ENCODE data around the gene CXCL12.

Gene CXCL12

DNA sequence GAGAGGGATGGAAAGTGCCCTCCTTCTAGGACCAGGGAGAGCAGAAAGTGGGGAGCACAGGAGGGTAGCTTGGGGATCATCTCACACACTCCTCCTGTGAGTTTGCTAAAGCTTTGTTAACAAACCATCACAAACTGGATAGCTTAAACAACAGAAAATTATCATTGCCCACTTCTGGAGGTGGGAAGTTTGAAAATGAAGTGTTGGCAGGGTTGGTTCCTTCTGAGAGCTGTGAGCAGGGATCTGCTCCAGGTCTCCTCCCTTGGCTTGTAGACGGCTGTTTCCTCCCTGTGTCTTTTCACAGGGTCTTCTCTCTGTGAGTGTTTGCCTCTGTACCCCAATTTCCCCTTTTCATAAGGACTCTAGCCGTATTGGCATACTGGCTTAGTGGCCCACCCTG lies 32.0 kb upstream of the CXCL12 start:
- Histone ChIP-seq H3K9me3 (ENCODE audit: control insufficient read depth, low read length) (peaks cover 7% of the 10 kb centered on the region), H3K36me3 (ENCODE audit: control insufficient read depth in 1 of 2, insufficient read depth in 2 of 2, low read depth in 1 of 2, low read length in 2 of 2) (no peaks in the 10 kb centered on the region), H2BK12ac (ENCODE audit: low read length in 2 of 2) (no peak overlapping the region), H3K9ac (ENCODE audit: low read length) (peak overlapping the region; percentile 58), H2BK120ac (ENCODE audit: low read depth, low read length) (no peak overlapping the region), H2AK5ac (ENCODE audit: low read length, severe bottlenecking) (no peak overlapping the region), H2BK5ac (ENCODE audit: low read depth, low read length, poor library complexity, severe bottlenecking) (no peak overlapping the region), H3K18ac (ENCODE audit: low read depth in 1 of 2, low read length in 2 of 2) (no peak overlapping the region), H3K4me2 (ENCODE audit: low read length, poor library complexity, severe bottlenecking) (no peak overlapping the region), H3K27ac (ENCODE audit: low read length, poor library complexity, severe bottlenecking) (no peak overlapping the region), H3K27me3 (ENCODE audit: control insufficient read depth in 1 of 2, insufficient read depth in 1 of 2, low read length in 2 of 2) (peaks cover 13 to 36% of the 10 kb centered on the region in 2 experiments), H3K23ac (ENCODE audit: low read length in 2 of 2) (no peak overlapping the region), H3K79me1 (replicated peaks; ENCODE audit: low read length, poor library complexity, severe bottlenecking) (no peaks in the 10 kb centered on the region), H4K8ac (ENCODE audit: low read length) (no peak overlapping the region), H3K4ac (ENCODE audit: low read depth in 1 of 2, low read length in 2 of 2) (no peak overlapping the region), H3K14ac (ENCODE audit: low read length in 2 of 2) (no peak overlapping the region), H2BK15ac (ENCODE audit: low read depth, poor library complexity, severe bottlenecking) (no peak overlapping the region), H2AFZ (ENCODE audit: low read depth, low read length) (no peak overlapping the region), H3K4me3 (ENCODE audit: insufficient read depth in 1 of 2, low read depth in 1 of 2, low read length in 2 of 2) (no peak overlapping the region), H3K4me1 (ENCODE audit: control insufficient read depth, insufficient read depth, low read depth, low read length) (no peaks in the 10 kb centered on the region), H4K91ac (ENCODE audit: low read length) (no peak overlapping the region)
- no peak for DNase-seq
- 64% methylated on average over 1 of the region's 2 CpGs for whole genome bisulfite sequencing

DNA sequence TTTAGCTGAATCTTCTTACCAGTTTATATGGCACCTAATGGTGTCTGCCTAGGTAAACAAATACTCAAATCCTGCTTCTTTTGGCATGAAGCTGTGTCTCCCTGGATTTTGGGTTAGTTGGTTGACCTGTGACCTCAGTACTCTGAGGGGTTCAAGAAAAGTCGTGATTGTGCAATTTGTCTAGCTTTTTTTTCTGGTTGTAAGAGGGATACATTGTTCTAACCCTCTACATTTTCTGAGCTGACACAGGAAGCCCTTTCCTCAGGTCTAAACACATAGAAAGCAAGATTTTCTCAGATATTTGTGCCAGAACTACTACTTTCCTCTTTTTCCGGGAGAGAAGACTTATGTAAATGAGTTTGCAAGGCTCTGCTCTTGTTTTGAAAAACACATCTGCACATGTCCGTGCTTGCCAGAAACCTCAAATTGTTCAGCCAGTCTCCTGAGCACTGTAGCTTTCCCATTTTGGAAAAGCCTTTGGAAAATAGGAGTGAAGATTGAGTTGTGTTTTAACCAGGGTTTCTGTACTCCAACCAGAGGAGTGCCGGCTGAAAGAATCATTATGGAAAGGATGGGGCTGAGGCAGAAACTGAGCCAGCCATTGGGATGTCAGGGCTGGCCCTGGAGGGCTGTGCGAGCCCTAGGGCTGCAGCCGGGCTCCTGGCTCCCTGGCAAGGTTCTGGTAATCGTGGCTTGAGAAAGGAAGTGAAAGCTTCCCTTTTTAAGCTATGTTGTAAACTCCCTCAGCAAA lies 31.3 kb upstream of the CXCL12 start:
- no peak for DNase-seq

DNA sequence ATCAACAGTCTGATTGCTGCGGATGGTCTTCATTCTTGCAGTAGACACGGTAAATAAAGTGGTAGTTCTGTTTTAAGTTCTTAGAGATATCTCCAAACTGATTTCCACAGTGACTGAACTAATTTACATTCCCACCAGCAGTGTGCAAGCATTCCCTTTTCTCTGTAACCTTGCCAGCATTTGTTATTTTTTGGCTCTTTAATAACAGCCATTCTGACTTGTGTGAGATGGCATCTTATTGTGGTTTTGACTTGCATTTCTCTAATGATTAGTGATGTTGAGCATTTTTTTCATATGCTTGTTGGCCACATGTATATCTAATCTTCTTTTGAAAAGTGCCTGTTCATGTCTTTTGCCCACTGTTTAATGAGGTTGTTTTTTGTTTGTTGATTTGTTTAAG lies 30.2 kb upstream of the CXCL12 start:
- no peak overlapping the region for H2AK5ac ChIP-seq (ENCODE audit: low read length, severe bottlenecking)
- H3K9me3 ChIP-seq (ENCODE audit: control insufficient read depth, low read length): peaks cover 15% of the 10 kb centered on the region
- no peak overlapping the region for H2BK15ac ChIP-seq (ENCODE audit: low read depth, poor library complexity, severe bottlenecking)
- no peak overlapping the region for H2BK12ac ChIP-seq (ENCODE audit: low read length in 2 of 2)
- H4K8ac ChIP-seq (ENCODE audit: low read length): no peak overlapping the region
- no peak overlapping the region for H2AFZ ChIP-seq (ENCODE audit: low read depth, low read length)
- peaks cover 13 to 24% of the 10 kb centered on the region in 2 experiments for H3K27me3 ChIP-seq (ENCODE audit: control insufficient read depth in 1 of 2, insufficient read depth in 1 of 2, low read length in 2 of 2)
- no peak for DNase-seq
- H3K27ac ChIP-seq (ENCODE audit: low read length, poor library complexity, severe bottlenecking): no peak overlapping the region
- no peak overlapping the region for H3K4me3 ChIP-seq (ENCODE audit: insufficient read depth in 1 of 2, low read depth in 1 of 2, low read length in 2 of 2)
- no peaks in the 10 kb centered on the region for H3K4me1 ChIP-seq (ENCODE audit: control insufficient read depth, insufficient read depth, low read depth, low read length)
- H4K91ac ChIP-seq (ENCODE audit: low read length): no peak overlapping the region
- no peak overlapping the region for H3K18ac ChIP-seq (ENCODE audit: low read depth in 1 of 2, low read length in 2 of 2)
- H2BK120ac ChIP-seq (ENCODE audit: low read depth, low read length): no peak overlapping the region
- no peaks in the 10 kb centered on the region for H3K36me3 ChIP-seq (ENCODE audit: control insufficient read depth in 1 of 2, insufficient read depth in 2 of 2, low read depth in 1 of 2, low read length in 2 of 2)
- no peak overlapping the region for H3K4me2 ChIP-seq (ENCODE audit: low read length, poor library complexity, severe bottlenecking)
- H2BK5ac ChIP-seq (ENCODE audit: low read depth, low read length, poor library complexity, severe bottlenecking): no peak overlapping the region
- H3K23ac ChIP-seq (ENCODE audit: low read length in 2 of 2): no peak overlapping the region
- H3K14ac ChIP-seq (ENCODE audit: low read length in 2 of 2): no peak overlapping the region
- no peak overlapping the region for H3K4ac ChIP-seq (ENCODE audit: low read depth in 1 of 2, low read length in 2 of 2)
- H3K79me1 ChIP-seq (replicated peaks; ENCODE audit: low read length, poor library complexity, severe bottlenecking): no peaks in the 10 kb centered on the region
- WGBS: no CpG with 5 or more reads among the region's 2 CpGs
- no peak overlapping the region for H3K9ac ChIP-seq (ENCODE audit: low read length)

More for the DNA sequence above, 31.3 kb upstream of the CXCL12 start:
- no peak overlapping the region for H4K91ac ChIP-seq (ENCODE audit: low read length)
- H3K4ac ChIP-seq (ENCODE audit: low read depth in 1 of 2, low read length in 2 of 2): no peak overlapping the region
- no peak overlapping the region for H2AK5ac ChIP-seq (ENCODE audit: low read length, severe bottlenecking)
- H3K23ac ChIP-seq (ENCODE audit: low read length in 2 of 2): no peak overlapping the region
- no peak overlapping the region for H3K4me2 ChIP-seq (ENCODE audit: low read length, poor library complexity, severe bottlenecking)
- no peak overlapping the region for H2BK120ac ChIP-seq (ENCODE audit: low read depth, low read length)
- H3K27ac ChIP-seq (ENCODE audit: low read length, poor library complexity, severe bottlenecking): no peak overlapping the region
- H2BK15ac ChIP-seq (ENCODE audit: low read depth, poor library complexity, severe bottlenecking): no peak overlapping the region
- H3K4me1 ChIP-seq (ENCODE audit: control insufficient read depth, insufficient read depth, low read depth, low read length): no peaks in the 10 kb centered on the region
- no peak overlapping the region for H2AFZ ChIP-seq (ENCODE audit: low read depth, low read length)
- 78% methylated on average over 6 of the region's 7 CpGs for WGBS
- no peak overlapping the region for H4K8ac ChIP-seq (ENCODE audit: low read length)
- H3K18ac ChIP-seq (ENCODE audit: low read depth in 1 of 2, low read length in 2 of 2): no peak overlapping the region
- H3K79me1 ChIP-seq (replicated peaks; ENCODE audit: low read length, poor library complexity, severe bottlenecking): no peaks in the 10 kb centered on the region
- H3K27me3 ChIP-seq (ENCODE audit: control insufficient read depth in 1 of 2, insufficient read depth in 1 of 2, low read length in 2 of 2): peaks cover 13 to 30% of the 10 kb centered on the region in 2 experiments
- H3K9ac ChIP-seq (ENCODE audit: low read length): peak overlapping the region; percentile 58
- no peak overlapping the region for H2BK5ac ChIP-seq (ENCODE audit: low read depth, low read length, poor library complexity, severe bottlenecking)
- H2BK12ac ChIP-seq (ENCODE audit: low read length in 2 of 2): no peak overlapping the region
- peak overlapping the region in 1 of 2 experiments; percentile 25 for H3K4me3 ChIP-seq (ENCODE audit: insufficient read depth in 1 of 2, low read depth in 1 of 2, low read length in 2 of 2)
- H3K14ac ChIP-seq (ENCODE audit: low read length in 2 of 2): no peak overlapping the region
- no peaks in the 10 kb centered on the region for H3K36me3 ChIP-seq (ENCODE audit: control insufficient read depth in 1 of 2, insufficient read depth in 2 of 2, low read depth in 1 of 2, low read length in 2 of 2)
- H3K9me3 ChIP-seq (ENCODE audit: control insufficient read depth, low read length): peaks cover 13% of the 10 kb centered on the region

DNA sequence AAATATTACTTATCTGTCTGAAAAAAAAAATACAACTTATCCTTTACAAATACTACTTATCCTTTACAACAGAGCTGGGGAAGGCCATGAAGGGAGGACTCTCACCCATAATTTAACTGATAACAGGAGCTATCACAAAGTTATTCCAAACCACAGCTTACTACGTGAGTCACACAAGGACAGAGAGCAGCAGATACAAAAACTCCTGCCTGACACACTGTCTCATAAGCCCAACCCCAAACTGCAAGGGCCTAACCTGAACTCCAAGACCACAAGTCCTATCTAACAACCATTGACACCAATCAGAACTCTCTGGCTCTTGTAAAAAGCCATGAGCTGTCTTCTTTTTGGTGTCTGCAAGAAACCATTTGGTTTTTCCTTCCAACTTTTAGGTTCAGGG lies 28.5 kb upstream of the CXCL12 start:
- peaks cover 15% of the 10 kb centered on the region for H3K9me3 ChIP-seq (ENCODE audit: control insufficient read depth, low read length)
- H3K18ac ChIP-seq (ENCODE audit: low read depth in 1 of 2, low read length in 2 of 2): no peak overlapping the region
- no peak overlapping the region for H3K27ac ChIP-seq (ENCODE audit: low read length, poor library complexity, severe bottlenecking)
- no peak overlapping the region for H2BK120ac ChIP-seq (ENCODE audit: low read depth, low read length)
- WGBS: 76% methylated on average over 1 of the region's 1 CpG
- no peak overlapping the region for H3K23ac ChIP-seq (ENCODE audit: low read length in 2 of 2)
- no peaks in the 10 kb centered on the region for H3K79me1 ChIP-seq (replicated peaks; ENCODE audit: low read length, poor library complexity, severe bottlenecking)
- no peak overlapping the region for H3K4ac ChIP-seq (ENCODE audit: low read depth in 1 of 2, low read length in 2 of 2)
- no peak overlapping the region for H3K4me2 ChIP-seq (ENCODE audit: low read length, poor library complexity, severe bottlenecking)
- H3K4me1 ChIP-seq (ENCODE audit: control insufficient read depth, insufficient read depth, low read depth, low read length): no peaks in the 10 kb centered on the region
- H4K8ac ChIP-seq (ENCODE audit: low read length): no peak overlapping the region
- H2AFZ ChIP-seq (ENCODE audit: low read depth, low read length): no peak overlapping the region
- no peak overlapping the region for H2BK12ac ChIP-seq (ENCODE audit: low read length in 2 of 2)
- no peak overlapping the region for H2BK15ac ChIP-seq (ENCODE audit: low read depth, poor library complexity, severe bottlenecking)
- H4K91ac ChIP-seq (ENCODE audit: low read length): no peak overlapping the region
- no peak overlapping the region for H3K9ac ChIP-seq (ENCODE audit: low read length)
- H3K14ac ChIP-seq (ENCODE audit: low read length in 2 of 2): no peak overlapping the region
- H2BK5ac ChIP-seq (ENCODE audit: low read depth, low read length, poor library complexity, severe bottlenecking): no peak overlapping the region
- no peak for DNase-seq
- H2AK5ac ChIP-seq (ENCODE audit: low read length, severe bottlenecking): no peak overlapping the region
- H3K4me3 ChIP-seq (ENCODE audit: insufficient read depth in 1 of 2, low read depth in 1 of 2, low read length in 2 of 2): no peak overlapping the region
- H3K27me3 ChIP-seq (ENCODE audit: control insufficient read depth in 1 of 2, insufficient read depth in 1 of 2, low read length in 2 of 2): peaks cover 4 to 12% of the 10 kb centered on the region in 2 experiments
- H3K36me3 ChIP-seq (ENCODE audit: control insufficient read depth in 1 of 2, insufficient read depth in 2 of 2, low read depth in 1 of 2, low read length in 2 of 2): no peaks in the 10 kb centered on the region

All from mesenchymal stem cell (in vitro differentiated cells and primary cell).